HepG2 (cell line): ENCODE data around the gene CDKN1C. TPM values are rescaled to one million over a fixed set of nuclear protein-coding genes. Genes with fewer than 3 reads are reported as not detected.

ENCODE experiments used
- DMAP1 ChIP-seq: IDR thresholded peaks from 2 replicates; pipeline ENCODE4 v1.6.1; 2016
- EED ChIP-seq: sonication (generic); formaldehyde crosslinking; IDR thresholded peaks from 2 replicates; pipeline ENCODE4 v1.5.0; 2020; ENCODE audit warnings: mild to moderate bottlenecking, missing genetic modification reagents
- FOXA3 ChIP-seq: IDR thresholded peaks from 2 replicates; pipeline ENCODE4 v1.6.1; 2016; ENCODE audit warnings: missing genetic modification reagents, missing compliant biosample characterization
- GABPB1 ChIP-seq: IDR thresholded peaks from 2 replicates; pipeline ENCODE4 v1.6.1; 2016; ENCODE audit warnings: mild to moderate bottlenecking, missing genetic modification reagents, moderate library complexity, missing compliant biosample characterization
- HOXD1 ChIP-seq: sonication (generic); formaldehyde crosslinking; IDR thresholded peaks from 2 replicates; pipeline ENCODE4 v1.5.0; 2020; ENCODE audit warnings: missing genetic modification reagents
- MAX ChIP-seq: IDR thresholded peaks from 2 replicates; pipeline ENCODE4 v1.6.1; 2012; ENCODE audit warnings: inconsistent platforms
- NPAS2 ChIP-seq: sonication (generic); formaldehyde crosslinking; IDR thresholded peaks from 2 replicates; pipeline ENCODE4 v1.8.0; 2022; ENCODE audit warnings: mild to moderate bottlenecking, missing genetic modification reagents, borderline replicate concordance
- NR2F6 ChIP-seq, 2 experiments: IDR thresholded peaks; 2 replicates each; pipeline ENCODE4 v1.6.1; 2016; ENCODE audit warnings: antibody characterized with exemption in 1 of 2, mild to moderate bottlenecking in 1 of 2
- NRL ChIP-seq: sonication (generic); formaldehyde crosslinking; IDR thresholded peaks from 2 replicates; pipeline ENCODE4 v1.5.0; 2020; ENCODE audit warnings: missing genetic modification reagents, mild to moderate bottlenecking, moderate library complexity, borderline replicate concordance
- RARA ChIP-seq: IDR thresholded peaks from 2 replicates; pipeline ENCODE4 v1.6.1; 2016; ENCODE audit warnings: missing genetic modification reagents, missing compliant biosample characterization
- SALL1 ChIP-seq: sonication (generic); formaldehyde crosslinking; IDR thresholded peaks from 2 replicates; pipeline ENCODE4 v1.8.0; 2022; ENCODE audit warnings: mild to moderate bottlenecking, missing genetic modification reagents
- SOX6 ChIP-seq, 2 experiments: fragments of 450-650 bp in 1 of 2; sonication (generic) in 1 of 2; formaldehyde crosslinking in 1 of 2; IDR thresholded peaks; 2 replicates each; pipeline versions ENCODE4 v1.4.0 to v1.6.1; 2017 to 2020; ENCODE audit warnings: antibody characterized with exemption in 1 of 2, mild to moderate bottlenecking in 1 of 2, missing genetic modification reagents in 1 of 2
- TBX2 ChIP-seq: sonication (generic); formaldehyde crosslinking; IDR thresholded peaks from 2 replicates; pipeline ENCODE4 v1.5.0; 2020; ENCODE audit warnings: missing genetic modification reagents, mild to moderate bottlenecking, borderline replicate concordance
- ZBTB21 ChIP-seq: sonication (generic); formaldehyde crosslinking; IDR thresholded peaks from 2 replicates; pipeline ENCODE4 v1.4.0; 2020; ENCODE audit warnings: missing genetic modification reagents
- ZBTB7B ChIP-seq: sonication (generic); formaldehyde crosslinking; IDR thresholded peaks from 2 replicates; pipeline ENCODE4 v1.4.0; 2020; ENCODE audit warnings: missing genetic modification reagents
- ZFP36 ChIP-seq: fragments of 150-350 bp; IDR thresholded peaks from 2 replicates; pipeline ENCODE4 v1.6.1; 2018; ENCODE audit warnings: borderline replicate concordance, low read length, low read depth; ENCODE audit not compliant: partially characterized antibody
- ZMYM4 ChIP-seq: sonication (generic); formaldehyde crosslinking; IDR thresholded peaks from 2 replicates; pipeline ENCODE4 v1.8.1; 2023; ENCODE audit warnings: mild to moderate bottlenecking, missing genetic modification reagents
- ZNF24 ChIP-seq: fragments of 450-650 bp; IDR thresholded peaks from 2 replicates; pipeline ENCODE4 v1.6.1; 2017; ENCODE audit warnings: antibody characterized with exemption, mild to moderate bottlenecking
- ZNF263 ChIP-seq: sonication (generic); formaldehyde crosslinking; IDR thresholded peaks from 2 replicates; pipeline ENCODE4 v1.4.0; 2020; ENCODE audit warnings: missing genetic modification reagents
- ZNF687 ChIP-seq: sonication (generic); formaldehyde crosslinking; IDR thresholded peaks from 2 replicates; pipeline ENCODE4 v1.5.1; 2020; ENCODE audit warnings: mild to moderate bottlenecking, missing genetic modification reagents, moderate library complexity
- ZSCAN31 ChIP-seq: sonication (generic); formaldehyde crosslinking; IDR thresholded peaks from 2 replicates; pipeline ENCODE4 v1.5.0; 2020; ENCODE audit warnings: low read depth, mild to moderate bottlenecking, missing genetic modification reagents
- polyA plus RNA-seq, 8 experiments: library from polyadenylated mRNA; depleted of rRNA in 3 of 8; stranded (reverse) in 7 of 8; unstranded in 1 of 8; fragments of >200 nt; fragmentation: Illumina TruSeq in 4 of 8; extraction: Trizol in 4 of 8; gene quantifications; 2 replicates each; pipeline versions ENCODE4 v1.2.1 to v1.2.3, GENCODE V29; 2011 to 2016; ENCODE audit warnings: low read depth in 4 of 8, missing spikeins in 1 of 8, mixed read lengths in 1 of 8; ENCODE audit not compliant: insufficient read depth in 1 of 8
- total RNA-seq, 5 experiments: library from RNA; depleted of rRNA; stranded (reverse); fragments of >200 nt; fragmentation: Illumina TruSeq; extraction: Trizol; gene quantifications; 2 replicates each; pipeline ENCODE4 v1.2.3, GENCODE V29; 2016; ENCODE audit warnings: low read depth in 1 of 5
- TF ChIP-seq, protein P1 (sequence below): sonication (generic); formaldehyde crosslinking; IDR thresholded peaks from 2 replicates; pipeline ENCODE4 v1.5.0; 2020; ENCODE audit warnings: missing genetic modification reagents
- TF ChIP-seq, protein P2 (sequence below): sonication (generic); formaldehyde crosslinking; IDR thresholded peaks from 2 replicates; pipeline ENCODE4 v1.4.0; 2020; ENCODE audit warnings: missing genetic modification reagents, low read depth, mild to moderate bottlenecking, borderline replicate concordance

Gene CDKN1C
- total and polyA plus RNA-seq, 2 of the 13 experiments (the other 11 are each of a cell fraction or from before 2014, with no cell fraction given) = not detected

DNA sequence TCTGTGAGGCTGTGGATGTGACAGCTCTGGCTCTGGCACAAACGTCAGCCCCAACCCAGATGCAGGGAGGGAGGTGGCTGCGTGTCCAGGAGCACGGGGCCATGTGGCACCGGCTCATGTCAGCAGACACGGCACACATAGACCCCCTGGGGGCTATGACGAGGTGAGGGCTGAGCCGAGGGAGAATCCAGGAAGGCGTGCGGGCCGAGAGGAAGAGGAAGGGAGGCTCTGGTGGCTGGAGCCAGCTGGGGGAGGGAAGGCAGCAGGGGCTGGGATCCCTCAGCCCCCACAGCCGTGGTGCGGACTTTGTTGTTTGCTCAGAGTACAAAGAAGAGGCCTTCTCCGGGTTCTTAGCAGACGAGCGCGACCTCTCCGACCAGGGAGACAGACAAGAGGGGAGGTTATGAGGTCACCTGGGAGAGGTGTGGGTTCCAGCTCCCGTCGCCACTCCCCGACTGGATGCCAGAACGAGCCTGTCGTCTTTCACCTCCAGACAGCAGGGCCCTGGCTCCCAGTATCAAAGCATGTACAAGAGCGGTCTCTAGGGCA lies 46.1 kb downstream of the CDKN1C start (continued):
- TF ChIP-seq ZNF687 (CRISPR knock-in tag) (peak; percentile 89), EED (CRISPR knock-in tag) (no peak), NR2F6 (IDR thresholded peaks at IDR 0.05) (0 out of 2 replicates have a peak, but pooled peaks have one; percentile 28), NR2F6 (CRISPR knock-in tag; IDR thresholded peaks at IDR 0.05) (no peak), RARA (peak; percentile 46; the same call in 1 of the 2 replicates), SOX6 (IDR thresholded peaks at IDR 0.05) (no peak), SOX6 (CRISPR knock-in tag; IDR thresholded peaks at IDR 0.05) (peak; percentile 62), ZSCAN31 (CRISPR knock-in tag) (no peak), MAX (peak; percentile 80), GABPB1 (CRISPR knock-in tag) (peak; percentile 35; the same call in 1 of the 2 replicates), DMAP1 (CRISPR knock-in tag) (peak; percentile 35; the same call in 1 of the 2 replicates), TBX2 (0 out of 2 replicates have a peak, but pooled peaks have one; percentile 36), HOXD1 (0 out of 2 replicates have a peak, but pooled peaks have one; percentile 34), ZFP36 (no peak), ZMYM4 (CRISPR knock-in tag) (no peak), NPAS2 (CRISPR knock-in tag) (no peak), FOXA3 (CRISPR knock-in tag) (peak; percentile 54; the same call in 1 of the 2 replicates), ZNF263 (CRISPR knock-in tag) (0 out of 2 replicates have a peak, but pooled peaks have one; percentile 31), NRL (CRISPR knock-in tag) (peak; percentile 59; the same call in 1 of the 2 replicates), ZBTB7B (CRISPR knock-in tag) (0 out of 2 replicates have a peak, but pooled peaks have one; percentile 40), ZBTB21 (CRISPR knock-in tag) (0 out of 2 replicates have a peak, but pooled peaks have one; percentile 45), SALL1 (CRISPR knock-in tag) (peak; percentile 52; the same call in 1 of the 2 replicates), ZNF24 (no peak)
- TF ChIP-seq, protein P1, sequence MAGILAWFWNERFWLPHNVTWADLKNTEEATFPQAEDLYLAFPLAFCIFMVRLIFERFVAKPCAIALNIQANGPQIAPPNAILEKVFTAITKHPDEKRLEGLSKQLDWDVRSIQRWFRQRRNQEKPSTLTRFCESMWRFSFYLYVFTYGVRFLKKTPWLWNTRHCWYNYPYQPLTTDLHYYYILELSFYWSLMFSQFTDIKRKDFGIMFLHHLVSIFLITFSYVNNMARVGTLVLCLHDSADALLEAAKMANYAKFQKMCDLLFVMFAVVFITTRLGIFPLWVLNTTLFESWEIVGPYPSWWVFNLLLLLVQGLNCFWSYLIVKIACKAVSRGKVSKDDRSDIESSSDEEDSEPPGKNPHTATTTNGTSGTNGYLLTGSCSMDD (CRISPR knock-in tag) = 0 out of 2 replicates have a peak, but pooled peaks have one; percentile 30
- TF ChIP-seq, protein P2, sequence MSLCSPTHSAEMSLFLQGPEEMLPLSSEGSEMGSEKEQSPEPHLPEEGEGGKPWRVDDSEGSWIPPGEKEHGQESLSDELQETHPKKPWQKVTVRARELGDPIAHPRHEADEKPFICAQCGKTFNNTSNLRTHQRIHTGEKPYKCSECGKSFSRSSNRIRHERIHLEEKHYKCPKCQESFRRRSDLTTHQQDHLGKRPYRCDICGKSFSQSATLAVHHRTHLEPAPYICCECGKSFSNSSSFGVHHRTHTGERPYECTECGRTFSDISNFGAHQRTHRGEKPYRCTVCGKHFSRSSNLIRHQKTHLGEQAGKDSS (CRISPR knock-in tag) = no peak
